GM18520 (cell line): Measurements from ENCODE around the gene TNFSF10.

Experiments
- ATAC-seq: cut with Tn5 transposase; IDR thresholded peaks from one replicate; pipeline ENCODE4 v1.9.1; 2021; ENCODE audit not compliant: unreplicated experiment

TNFSF10 gene

DNA sequence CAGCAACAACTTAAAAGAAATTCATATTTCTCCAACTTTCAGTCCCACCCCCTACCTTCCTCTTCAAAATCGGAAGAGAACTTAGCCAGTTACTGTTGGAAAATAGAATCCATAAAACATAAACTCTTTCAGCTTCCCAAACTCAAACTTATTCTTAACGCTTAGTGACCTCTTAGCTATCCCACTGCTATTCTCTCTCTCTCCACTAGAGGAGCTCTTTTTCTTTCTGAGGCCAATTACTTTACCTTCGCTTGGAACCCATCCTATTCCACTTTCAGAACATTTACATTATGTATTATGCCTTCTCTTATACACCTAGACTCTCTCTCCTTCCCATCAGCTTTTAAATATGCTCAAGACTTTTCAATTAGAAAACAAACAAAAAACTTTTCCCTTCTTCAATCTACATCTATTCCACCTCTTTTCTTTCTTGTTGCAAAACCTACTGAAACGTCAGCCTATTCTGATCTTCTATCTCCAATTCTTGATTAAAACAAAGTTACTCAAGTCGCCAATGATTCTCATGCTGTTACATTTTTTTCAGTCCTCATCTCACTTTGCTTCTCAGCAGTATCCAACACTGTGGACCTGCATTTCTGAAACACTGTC is 61.6 kb downstream of the TNFSF10 start:
- ATAC-seq = no peak

- ATAC-seq = no peak
These were observed 66.8 kb downstream of the TNFSF10 start for GRCh38 chr3:172456404-172456803.
